Left forelimb (tissue), 1 donor: ENCODE results near the gene TSPAN5.

Experiments used
- DNase-seq: peaks from one replicate; pipeline ENCODE4 v3.0.0-alpha.2; 2018; ENCODE audit warnings: low spot score

TSPAN5 gene

GRCh38 chr4:98673288-98673644 is 14.9 kb upstream of the TSPAN5 start:
- DNase-seq: no peak

GRCh38 chr4:98672583-98673287 is 14.3 kb upstream of the TSPAN5 start:
- DNase-seq: no peak

- DNase-seq: no peak
Observed at GRCh38 chr4:98671131-98671530, 12.7 kb upstream of the TSPAN5 start.

- DNase-seq: no peak
Observed at GRCh38 chr4:98670186-98670585, 11.8 kb upstream of the TSPAN5 start.

GRCh38 chr4:98669577-98669976 is 11.2 kb upstream of the TSPAN5 start:
- no peak for DNase-seq

- no peak for DNase-seq
Observed at GRCh38 chr4:98664959-98665358, 6.5 kb upstream of the TSPAN5 start.

GRCh38 chr4:98663226-98664006 is 5.0 kb upstream of the TSPAN5 start:
- no peak for DNase-seq

GRCh38 chr4:98662626-98663225 is 4.3 kb upstream of the TSPAN5 start:
- DNase-seq: no peak

- no peak for DNase-seq
Observed at GRCh38 chr4:98662055-98662453, 3.6 kb upstream of the TSPAN5 start.

- no peak for DNase-seq
Observed at GRCh38 chr4:98661371-98662054, 3.1 kb upstream of the TSPAN5 start.

GRCh38 chr4:98659741-98660462 is 1.5 kb upstream of the TSPAN5 start:
- no peak for DNase-seq

GRCh38 chr4:98659106-98659592 is 738 bp upstream of the TSPAN5 start:
- DNase-seq: no peak

- no peak for DNase-seq
Observed at GRCh38 chr4:98657531-98658286, 702 bp downstream of the TSPAN5 start.

GRCh38 chr4:98656886-98657285 is 1.5 kb downstream of the TSPAN5 start:
- no peak for DNase-seq

GRCh38 chr4:98656443-98656842 is 2.0 kb downstream of the TSPAN5 start:
- DNase-seq: no peak

- no peak for DNase-seq
Observed at GRCh38 chr4:98653890-98654867, 4.2 kb downstream of the TSPAN5 start.

GRCh38 chr4:98652996-98653395 is 5.4 kb downstream of the TSPAN5 start:
- no peak for DNase-seq

- no peak for DNase-seq
Observed at GRCh38 chr4:98648602-98649001, 9.8 kb downstream of the TSPAN5 start.

GRCh38 chr4:98646422-98646821 is 12.0 kb downstream of the TSPAN5 start:
- no peak for DNase-seq

GRCh38 chr4:98645527-98645926 is 12.9 kb downstream of the TSPAN5 start:
- DNase-seq: no peak
